Pancreas (tissue), 10 donors: Measurements from ENCODE around the gene TOP3B. TPM values are rescaled to one million over a fixed set of nuclear protein-coding genes. Genes with fewer than 3 reads are reported as not detected.

Experiments used
- ATAC-seq, 4 donors: fragments of 200-7000 bp; cut with Tn5 transposase; one replicate each; pipeline versions ENCODE4 v1.8.0 to v1.9.1; 2020; ENCODE audit warnings: mild to moderate bottlenecking in 4 of 4, moderate library complexity in 4 of 4
- DNase-seq, 6 donors: peaks; one replicate each; pipeline ENCODE4 v3.0.0-alpha.2; 2020
- FAIRE-seq: peaks from 2 replicates; lab custom pipeline; 2012; peaks lifted over from hg19 to GRCh38; lab: Jason Lieb, UNC
- H3K27ac ChIP-seq, 4 donors: fragments of 200-600 bp; sonication (generic); 1 replicate in 3 of 4; 2 replicates in 1 of 4; pipeline versions ENCODE4 v1.5.0 to v1.8.0; 2020
- H3K27me3 ChIP-seq, 4 donors: fragments of 200-600 bp; one replicate each; pipeline ENCODE4 v1.8.0; 2021
- H3K36me3 ChIP-seq, 3 donors: fragments of 200-600 bp; sonication (generic) in 1 of 3; one replicate each; pipeline versions ENCODE4 v1.5.0 to v1.8.0; 2020 to 2021
- H3K4me1 ChIP-seq, 3 donors: fragments of 200-600 bp; one replicate each; pipeline ENCODE4 v1.8.0; 2021
- H3K4me3 ChIP-seq, 4 donors: fragments of 200-600 bp; sonication (generic) in 2 of 4; one replicate each; pipeline versions ENCODE4 v1.5.0 to v1.8.0; 2020 to 2021
- H3K9me3 ChIP-seq, 4 donors: fragments of 200-600 bp; one replicate each; pipeline ENCODE4 v1.8.0; 2021
- WGBS, 2 donors: extraction: QIAGEN DNeasy Blood & Tissue Kit; methylation state at CpG; one replicate each; pipeline ENCODE4 v1.1.7; 2013; 5-methylcytosine and 5-hydroxymethylcytosine counted together
- intact Hi-C, 3 donors: fragments of 100-400 bp; cut with DNase I; formaldehyde crosslinking; loops; one replicate each; pipeline versions ENCODE4 v1.11.1 to v1.14.2; 2022
- polyA plus RNA-seq, 2 donors: library from polyadenylated mRNA; stranded (reverse); fragments of 200-250 nt; gene quantifications; one replicate each; pipeline ENCODE4 v1.2.3, GENCODE V29; 2013
- total RNA-seq, 6 donors: library from RNA; stranded (reverse); fragmentation: NEBNext Ultra II Directional in 4 of 6; extraction: Animal tissue kit (Norgen Biotek cat#: 25700) in 4 of 6; gene quantifications; one replicate each; pipeline versions ENCODE4 v1.2.1 to v1.2.4, GENCODE V29; 2021 to 2023
- TF ChIP-seq, protein P1 (sequence below), 4 donors: fragments of 200-600 bp; sonication (generic) in 3 of 4; IDR thresholded peaks; one replicate each; pipeline versions ENCODE4 v1.5.0 to v1.8.0; 2021; ENCODE audit warnings: antibody characterized with exemption in 4 of 4
- donor health status: healthy with polysubstance abuse.
- donor health status: DM: no; HTN: no; CAD: no; lungs with moderate emphysema.
- donor health status: DM: no; HTN: no; CAD: no.
- donor health status: control.
- donor health status: control.
- donor health status: Bipolar disorder and iron deficiency.
- donor health status: DM: yes; HTN: yes; CAD: no.
- donor health status: DM: no; HTN: no; CAD: no.
- donor health status: DM: no; HTN: no; CAD: no.
- donor health status: DM: yes; HTN: yes; CAD: no.

The TOP3B gene
- total and polyA plus RNA-seq, 8 donors, result 6.7 to 20.5 (median 11.3) TPM

DNA sequence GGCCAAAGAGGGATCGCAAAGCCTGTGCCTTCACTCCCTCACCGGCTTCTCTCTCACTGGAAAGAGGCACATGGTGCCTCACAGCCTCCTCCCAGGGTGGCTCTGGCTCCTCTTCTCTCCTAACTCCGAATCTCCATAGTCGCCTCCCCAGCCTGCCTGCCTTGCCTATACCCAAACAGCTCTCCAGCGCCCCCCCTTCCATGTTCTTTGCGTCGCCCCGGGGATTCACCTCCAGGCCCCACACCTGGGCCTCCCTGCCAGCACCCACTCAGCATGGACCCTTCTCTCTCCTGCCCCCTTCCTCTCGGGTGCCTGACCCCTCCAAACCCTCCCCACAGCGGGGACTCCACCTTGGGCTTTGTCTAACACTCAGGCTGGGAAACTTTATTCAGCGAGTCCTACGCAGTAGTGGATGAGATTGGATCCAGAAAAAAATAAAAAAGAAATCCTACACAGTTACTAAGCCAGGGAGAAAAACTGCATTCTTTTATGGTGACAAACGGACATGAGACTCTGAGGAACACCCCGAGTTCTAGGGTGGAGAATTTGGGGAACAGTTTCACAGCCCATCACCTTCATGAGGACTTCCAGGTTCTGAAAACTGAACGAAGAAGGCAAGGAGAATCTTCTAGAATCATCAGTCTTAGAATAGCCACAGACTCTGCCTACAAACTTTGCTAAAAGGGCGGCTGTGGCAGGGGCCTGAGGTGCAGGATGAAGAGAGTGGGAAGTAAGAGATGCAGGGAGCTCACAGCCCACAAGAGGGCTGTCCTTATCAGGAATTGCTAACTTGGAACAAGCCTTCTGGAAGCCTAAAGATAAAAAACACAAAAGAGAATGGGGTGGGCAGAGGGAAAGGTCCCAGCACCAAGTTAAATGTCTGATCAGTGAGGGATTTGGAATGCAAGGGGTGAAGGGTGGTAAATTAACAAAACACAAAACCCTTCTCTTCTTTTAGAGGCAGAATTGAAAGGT lies 35.3 kb downstream of the TOP3B start:
- Histone ChIP-seq H3K36me3 (peaks cover 0 to 4% (median 4%) of the 10 kb centered on the region in 3 donors), H3K4me1 (peaks cover 0 to 4% (median 4%) of the 10 kb centered on the region in 3 donors), H3K27me3 (no peaks in the 10 kb centered on the region), H3K27ac (peak overlapping the region in 1 of 4 donors; percentile 34), H3K4me3 (no peak overlapping the region), H3K9me3 (no peaks in the 10 kb centered on the region)
- FAIRE-seq, result no peak
- ATAC-seq, result no peak
- DNase-seq, result no peak
- TF ChIP-seq, protein P1, sequence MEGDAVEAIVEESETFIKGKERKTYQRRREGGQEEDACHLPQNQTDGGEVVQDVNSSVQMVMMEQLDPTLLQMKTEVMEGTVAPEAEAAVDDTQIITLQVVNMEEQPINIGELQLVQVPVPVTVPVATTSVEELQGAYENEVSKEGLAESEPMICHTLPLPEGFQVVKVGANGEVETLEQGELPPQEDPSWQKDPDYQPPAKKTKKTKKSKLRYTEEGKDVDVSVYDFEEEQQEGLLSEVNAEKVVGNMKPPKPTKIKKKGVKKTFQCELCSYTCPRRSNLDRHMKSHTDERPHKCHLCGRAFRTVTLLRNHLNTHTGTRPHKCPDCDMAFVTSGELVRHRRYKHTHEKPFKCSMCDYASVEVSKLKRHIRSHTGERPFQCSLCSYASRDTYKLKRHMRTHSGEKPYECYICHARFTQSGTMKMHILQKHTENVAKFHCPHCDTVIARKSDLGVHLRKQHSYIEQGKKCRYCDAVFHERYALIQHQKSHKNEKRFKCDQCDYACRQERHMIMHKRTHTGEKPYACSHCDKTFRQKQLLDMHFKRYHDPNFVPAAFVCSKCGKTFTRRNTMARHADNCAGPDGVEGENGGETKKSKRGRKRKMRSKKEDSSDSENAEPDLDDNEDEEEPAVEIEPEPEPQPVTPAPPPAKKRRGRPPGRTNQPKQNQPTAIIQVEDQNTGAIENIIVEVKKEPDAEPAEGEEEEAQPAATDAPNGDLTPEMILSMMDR (IDR thresholded peaks at IDR 0.05), result no peak
- intact Hi-C loops, result loop anchor here in 1 of 3 donors (10.0 kb wide), 1 partner anchor 243 kb away; no protein-coding TSS in a partner anchor
- WGBS, 2 donors, result 74 to 79% methylated on average over 16 of the region's 16 CpGs

DNA sequence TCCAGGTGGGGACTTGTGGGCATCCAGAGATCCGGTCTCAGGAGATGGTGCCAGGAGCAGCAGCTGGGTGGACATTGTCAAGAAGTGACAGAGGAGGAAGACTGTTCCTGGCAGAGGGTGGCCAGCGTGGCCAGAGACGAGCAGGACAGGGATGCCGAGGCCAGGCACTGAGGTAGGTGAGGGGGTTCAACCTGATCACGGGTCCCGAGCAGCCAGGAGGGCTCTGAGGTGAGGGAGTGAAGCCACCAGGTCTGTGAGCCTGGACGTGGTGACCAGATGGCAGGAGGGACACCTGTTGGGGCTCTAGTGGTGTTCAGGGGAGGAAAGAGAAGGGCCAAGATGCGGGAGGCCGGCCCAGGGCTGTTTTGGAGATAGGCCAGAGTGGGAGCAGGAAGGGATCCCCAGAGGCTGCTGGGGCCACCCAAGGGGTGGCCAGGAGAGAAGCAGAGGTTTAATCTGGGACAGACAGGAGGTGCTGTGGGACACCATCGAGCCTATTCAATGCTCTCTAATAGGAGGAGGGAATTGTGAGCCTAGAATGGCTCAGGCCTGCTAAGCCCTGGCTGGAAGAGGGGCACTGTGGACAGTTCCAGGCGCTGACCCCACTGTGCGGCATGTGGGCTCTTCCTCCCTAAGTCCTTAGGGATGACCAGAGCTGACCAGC lies 36.2 kb downstream of the TOP3B start:
- Histone ChIP-seq H3K27ac (no peak overlapping the region), H3K4me3 (no peak overlapping the region), H3K9me3 (no peaks in the 10 kb centered on the region), H3K27me3 (no peaks in the 10 kb centered on the region), H3K4me1 (no peaks in the 10 kb centered on the region), H3K36me3 (peaks cover 0 to 4% (median 4%) of the 10 kb centered on the region in 3 donors)
- TF ChIP-seq, protein P1 (IDR thresholded peaks at IDR 0.05), result no peak
- FAIRE-seq (no peak), DNase-seq (no peak), ATAC-seq (no peak)
- WGBS, 2 donors, result 86 to 90% methylated on average over 12 of the region's 12 CpGs
- intact Hi-C loops, result loop anchor here in 1 of 3 donors (10.0 kb wide), 1 partner anchor 242 kb away; no protein-coding TSS in a partner anchor

DNA sequence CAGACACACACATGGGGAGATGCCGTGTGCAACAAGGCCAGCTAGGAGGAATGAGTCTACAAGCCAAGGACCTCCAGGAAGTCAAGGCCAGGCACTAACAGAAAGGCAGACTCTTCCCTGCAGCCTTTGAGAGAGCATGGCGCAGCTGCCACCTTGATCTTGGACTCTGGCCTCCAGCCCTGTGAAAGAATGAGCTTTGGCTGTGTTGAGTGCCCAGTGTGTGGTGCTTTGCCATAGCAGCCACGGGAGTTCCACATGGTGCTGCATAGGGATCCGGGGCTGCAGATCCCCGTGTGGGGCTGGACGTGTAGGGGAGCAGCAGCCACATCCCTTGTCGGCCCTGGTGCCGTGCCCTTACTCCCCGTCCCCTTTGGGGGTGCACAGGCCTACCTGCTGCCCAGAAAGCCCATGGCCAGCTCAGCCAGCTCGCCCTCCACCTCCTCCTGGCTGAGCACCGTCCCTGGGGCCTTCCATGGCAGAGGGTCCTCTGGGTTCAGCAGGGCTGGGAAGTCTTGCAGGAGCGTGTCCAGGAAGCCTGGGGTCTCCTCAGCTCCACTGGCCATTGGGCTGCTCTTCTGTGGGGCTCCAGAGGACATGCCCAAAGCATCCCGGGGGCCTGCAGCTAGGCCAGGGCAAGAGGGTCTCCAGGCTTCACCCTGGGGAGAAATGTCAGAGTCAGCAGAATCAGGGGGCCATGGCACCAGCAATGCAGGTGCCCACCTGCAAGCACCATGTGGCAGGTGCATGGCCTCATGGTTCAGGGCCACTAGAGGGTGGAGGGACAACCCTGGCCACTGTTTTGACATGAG lies 36.9 kb downstream of the TOP3B start:
- WGBS, 2 donors, result 85 to 89% methylated on average over 13 of the region's 13 CpGs
- Histone ChIP-seq H3K4me1 (no peaks in the 10 kb centered on the region), H3K27ac (no peak overlapping the region), H3K9me3 (no peaks in the 10 kb centered on the region), H3K4me3 (no peak overlapping the region), H3K27me3 (no peaks in the 10 kb centered on the region), H3K36me3 (peaks cover 0 to 4% (median 4%) of the 10 kb centered on the region in 3 donors)
- TF ChIP-seq, protein P1 (IDR thresholded peaks at IDR 0.05), result no peak
- intact Hi-C loops, result loop anchor here in 1 of 3 donors (10.0 kb wide), 1 partner anchor 241 kb away; no protein-coding TSS in a partner anchor
- no peak for FAIRE-seq
- no peak for DNase-seq
- ATAC-seq, result no peak

DNA sequence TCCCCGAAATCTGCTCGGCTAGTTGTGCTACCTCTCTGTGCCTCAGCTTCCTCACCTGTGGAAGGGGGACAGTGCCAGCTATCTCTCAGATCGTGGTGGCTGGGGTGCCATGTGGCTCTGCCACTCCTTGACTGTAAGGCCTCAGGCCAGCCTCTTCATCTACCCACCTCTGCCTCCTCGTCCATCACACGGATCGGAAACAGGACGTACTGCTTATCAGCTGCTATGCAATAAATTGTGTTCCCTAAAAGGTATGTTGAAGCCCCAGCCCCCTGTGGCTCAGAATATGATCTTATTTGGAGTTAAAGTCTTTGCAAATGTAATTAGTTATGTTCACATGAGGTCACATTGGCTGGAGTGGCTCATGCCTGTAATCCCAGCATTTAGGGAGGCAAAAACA lies 37.7 kb downstream of the TOP3B start:
- whole genome bisulfite sequencing, 2 donors, result 83 to 85% methylated on average over 7 of the region's 7 CpGs
- no peaks in the 10 kb centered on the region for H3K27me3 ChIP-seq
- TF ChIP-seq, protein P1 (IDR thresholded peaks at IDR 0.05), result no peak
- intact Hi-C loops, result loop anchor here in 1 of 3 donors (10.0 kb wide), 1 partner anchor 240 kb away; no protein-coding TSS in a partner anchor
- no peak for DNase-seq
- H3K9me3 ChIP-seq, result no peaks in the 10 kb centered on the region
- no peak for ATAC-seq
- no peak for FAIRE-seq
- peaks cover 0 to 4% (median 4%) of the 10 kb centered on the region in 3 donors for H3K36me3 ChIP-seq
- no peak overlapping the region for H3K4me3 ChIP-seq
- no peaks in the 10 kb centered on the region for H3K4me1 ChIP-seq
- no peak overlapping the region for H3K27ac ChIP-seq
